NCI-H446 (cell line): ENCODE measurements around the gene TLCD3B.
"Not testable (repeated sequence)": the region's sequence is repeated elsewhere in the genome, so short reads cannot be mapped to it uniquely, and the experiment has no call there.

Source experiments
- DNase-seq, 2 experiments: peaks; one replicate each; lab custom pipeline; 2025; lab: John Stamatoyannopoulos, UW

Gene TLCD3B

DNA sequence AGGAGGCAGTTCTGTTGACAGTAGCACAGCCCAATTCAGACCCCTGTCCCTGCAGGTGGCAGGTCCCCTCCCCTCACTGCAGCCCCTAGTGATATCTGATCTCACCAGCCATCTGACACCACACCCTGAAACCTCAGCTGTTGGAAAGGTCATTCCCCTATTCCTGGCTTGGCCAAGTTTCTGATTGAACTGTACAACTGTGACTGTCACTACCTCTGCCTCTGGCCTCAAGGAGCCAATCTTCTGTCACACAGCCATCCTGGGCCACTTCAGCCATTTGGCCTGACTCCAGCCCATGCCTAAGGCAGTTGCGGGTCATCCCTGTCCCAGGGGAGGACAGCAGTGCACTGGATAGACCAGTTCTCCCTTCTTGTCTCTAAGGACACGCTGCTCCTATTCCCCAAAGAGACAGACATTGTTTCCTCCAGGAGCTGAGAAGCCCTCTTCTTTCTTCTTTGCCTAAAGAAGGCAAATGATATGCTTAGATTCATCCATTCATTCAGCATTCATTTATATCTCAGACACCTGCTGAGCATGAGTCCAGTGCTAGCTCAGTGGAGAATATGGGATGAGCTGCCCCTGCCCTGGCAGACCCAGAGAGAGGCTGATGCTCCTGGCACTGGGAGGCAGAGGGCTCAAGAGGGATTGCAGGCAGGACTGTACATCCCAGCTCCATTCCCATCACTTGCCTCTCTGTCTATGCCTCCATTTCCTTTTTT is 29.9 kb upstream of the TLCD3B start:
- no peak for DNase-seq

DNA sequence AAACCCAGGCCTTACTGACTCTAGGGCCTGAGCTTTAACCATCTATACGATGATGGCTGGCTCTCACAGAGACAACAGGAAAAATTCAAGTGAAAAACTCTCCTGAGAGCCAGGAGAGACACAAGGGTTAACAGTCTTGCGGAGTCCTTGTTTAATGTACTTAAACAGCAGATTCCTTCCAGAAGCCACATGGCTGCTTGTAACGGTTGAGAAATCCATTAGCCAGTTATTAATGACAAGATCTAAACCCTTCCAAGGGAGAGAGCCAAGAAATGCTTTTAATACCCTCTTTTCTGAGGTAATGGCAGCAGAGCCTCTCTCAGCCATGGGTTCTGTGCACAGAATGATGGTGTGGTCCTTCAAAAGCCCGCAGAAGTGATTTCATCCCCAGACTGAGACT is 29.3 kb upstream of the TLCD3B start:
- no peak for DNase-seq

DNA sequence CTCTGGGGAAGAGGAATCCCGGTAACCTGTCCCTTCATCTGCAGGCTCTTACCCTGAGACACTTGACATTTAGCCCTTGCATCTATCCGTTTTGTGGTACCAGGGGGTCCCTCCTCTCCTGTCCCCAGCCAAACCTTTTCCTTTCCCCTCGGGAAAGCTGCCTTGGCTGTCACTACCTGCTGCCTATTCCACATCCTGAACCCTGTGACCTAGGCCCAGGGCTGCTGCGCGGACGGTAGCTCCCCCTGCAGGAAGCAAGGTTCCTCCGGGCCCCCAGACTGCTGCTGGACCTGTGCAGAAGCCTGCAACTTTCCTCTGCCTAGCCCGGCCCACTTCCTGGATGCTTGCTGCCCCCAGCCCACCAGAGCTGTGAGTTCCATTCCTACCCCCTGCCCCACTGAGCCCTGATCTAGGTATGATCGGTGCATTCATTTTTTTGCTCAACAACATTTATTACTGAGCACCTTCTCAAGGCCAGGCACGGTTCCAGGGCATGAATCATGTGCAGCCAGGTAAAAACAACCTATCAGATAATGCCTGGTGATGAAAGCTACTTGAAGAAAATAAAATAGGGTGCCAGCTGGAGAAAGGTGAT is 24.0 kb upstream of the TLCD3B start:
- DNase-seq, result no peak

GRCh38 chr16:30054451-30054850 is 23.4 kb upstream of the TLCD3B start:
- no peak for DNase-seq

- no peak for DNase-seq
Measured at GRCh38 chr16:30053376-30054015, 22.4 kb upstream of the TLCD3B start.

DNA sequence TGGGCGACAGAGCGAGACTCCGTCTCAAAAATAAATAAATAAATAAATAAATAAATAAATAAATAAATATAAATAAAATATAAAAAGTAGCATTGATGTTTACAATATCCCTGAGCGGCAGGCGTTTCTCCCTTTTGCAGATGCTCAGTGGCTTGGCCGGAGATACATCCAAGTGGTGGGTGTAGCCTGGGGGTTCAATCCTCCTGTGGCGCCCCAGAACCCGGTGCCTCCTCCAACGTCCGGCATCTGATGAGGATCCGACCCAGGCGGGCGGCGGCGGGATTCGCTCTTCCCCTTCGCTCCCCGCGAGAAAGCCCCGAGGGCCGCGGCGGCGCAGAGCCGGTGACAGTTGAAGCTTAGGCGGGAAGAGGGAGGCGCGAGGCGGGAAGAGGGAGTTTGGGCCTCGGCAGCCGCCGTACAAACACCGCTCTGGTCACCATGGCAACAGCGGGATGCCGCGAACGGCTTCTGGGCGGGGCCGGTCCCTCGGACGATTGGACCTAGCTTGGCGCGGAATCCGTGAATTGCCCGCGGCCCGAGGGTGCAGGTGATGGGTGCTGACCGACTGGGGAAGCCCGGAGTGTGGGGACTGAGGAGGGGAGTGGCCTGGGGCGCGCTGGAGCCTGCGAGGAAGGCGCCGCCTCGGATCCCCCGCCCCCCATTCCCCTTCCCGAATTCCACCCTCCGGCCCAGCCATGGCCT is 21.8 kb upstream of the TLCD3B start:
- DNase-seq, result peak; percentile 63 to 90

GRCh38 chr16:30051518-30051917 is 20.4 kb upstream of the TLCD3B start:
- DNase-seq, result no peak

DNA sequence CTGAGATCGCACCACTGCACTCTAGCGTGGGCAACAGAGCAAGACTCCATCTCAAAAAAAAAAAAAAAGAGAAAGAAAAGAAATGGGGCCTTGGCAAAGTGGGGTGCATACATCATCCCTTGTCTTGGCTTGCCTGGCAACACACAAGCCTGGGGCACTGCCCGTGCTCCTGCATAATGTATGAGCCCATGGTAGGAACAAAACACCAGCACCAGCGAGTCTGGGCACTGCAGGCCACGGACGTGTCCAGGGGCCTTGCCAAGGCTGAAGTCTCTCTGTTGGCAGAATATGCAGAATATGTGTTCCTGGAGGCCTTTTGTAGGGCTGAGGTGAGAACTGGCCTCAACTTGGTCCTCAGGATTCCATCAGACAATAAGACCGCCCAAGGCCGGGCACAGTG is 18.8 kb upstream of the TLCD3B start:
- DNase-seq, result no peak

GRCh38 chr16:30046588-30046987 is 15.5 kb upstream of the TLCD3B start:
- no peak for DNase-seq

DNA sequence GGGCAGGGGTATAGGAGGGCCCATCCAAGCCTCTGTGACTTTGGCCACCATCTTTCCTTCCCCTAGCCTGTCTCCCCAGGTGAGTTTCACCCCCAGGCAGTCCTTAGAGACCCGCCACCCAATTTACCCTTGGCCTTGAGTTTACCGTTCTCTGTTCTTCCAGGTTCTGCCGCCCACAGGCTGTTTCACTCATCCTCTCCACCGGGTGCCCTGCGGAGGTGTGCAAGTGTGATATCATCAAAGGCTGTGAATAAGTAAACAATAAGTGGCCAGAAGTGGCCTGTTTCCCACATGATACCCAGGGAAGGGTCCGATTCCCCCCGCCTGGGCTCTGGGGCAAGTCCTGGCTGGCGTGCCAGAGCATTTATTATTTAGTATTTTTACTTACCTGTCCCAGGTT is 15.1 kb upstream of the TLCD3B start:
- DNase-seq, result no peak

- peak in 1 of 2 experiments; percentile 44 for DNase-seq
Measured at GRCh38 chr16:30041841-30042240, 10.8 kb upstream of the TLCD3B start.

GRCh38 chr16:30040690-30041089 is 9.6 kb upstream of the TLCD3B start:
- not testable (repeated sequence) for DNase-seq

GRCh38 chr16:30040221-30040620 is 9.2 kb upstream of the TLCD3B start:
- DNase-seq, result no peak

GRCh38 chr16:30033270-30033669 is 2.2 kb upstream of the TLCD3B start:
- no peak for DNase-seq

DNA sequence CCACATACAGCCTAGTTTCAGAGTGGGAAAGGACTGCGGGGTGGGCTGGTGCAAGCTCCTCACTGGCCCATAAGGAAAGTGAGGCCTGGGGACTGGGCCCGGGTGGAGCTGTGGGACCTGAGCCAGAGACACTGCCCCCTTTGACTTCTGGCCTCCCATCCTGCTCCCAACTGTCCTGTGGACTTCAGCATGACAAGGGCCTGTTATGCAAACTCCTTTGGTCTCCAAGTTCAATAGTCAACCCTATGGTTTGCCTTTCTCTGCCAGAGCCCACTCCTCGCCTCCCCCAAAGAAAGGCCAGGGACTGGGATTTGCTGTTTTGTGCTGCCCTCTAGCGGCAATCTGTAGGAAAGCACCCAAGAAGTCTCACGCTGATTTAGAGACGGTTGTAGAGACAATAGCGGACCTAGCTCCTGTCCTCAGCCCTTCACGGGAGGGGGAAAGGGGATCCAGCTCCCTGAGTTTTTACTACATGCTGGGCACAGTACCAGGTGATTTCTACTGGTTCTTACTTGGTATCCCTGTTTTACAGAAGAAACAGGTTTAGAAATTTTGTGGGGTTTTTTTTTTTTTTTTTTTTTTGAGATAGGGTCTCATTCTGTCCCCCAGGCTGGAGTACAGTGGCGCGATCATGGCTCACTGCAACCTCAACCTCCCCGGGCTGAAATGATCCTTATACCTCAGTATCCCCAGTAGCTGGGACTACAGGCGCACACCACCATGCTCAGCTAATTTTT is 1.2 kb upstream of the TLCD3B start:
- DNase-seq, result peak; percentile 74 to 87

GRCh38 chr16:30031477-30031918 is 427 bp upstream of the TLCD3B start:
- no peak for DNase-seq

- DNase-seq, result peak in 1 of 2 experiments; percentile 25
Measured at GRCh38 chr16:30030011-30030685, 923 bp downstream of the TLCD3B start.

DNA sequence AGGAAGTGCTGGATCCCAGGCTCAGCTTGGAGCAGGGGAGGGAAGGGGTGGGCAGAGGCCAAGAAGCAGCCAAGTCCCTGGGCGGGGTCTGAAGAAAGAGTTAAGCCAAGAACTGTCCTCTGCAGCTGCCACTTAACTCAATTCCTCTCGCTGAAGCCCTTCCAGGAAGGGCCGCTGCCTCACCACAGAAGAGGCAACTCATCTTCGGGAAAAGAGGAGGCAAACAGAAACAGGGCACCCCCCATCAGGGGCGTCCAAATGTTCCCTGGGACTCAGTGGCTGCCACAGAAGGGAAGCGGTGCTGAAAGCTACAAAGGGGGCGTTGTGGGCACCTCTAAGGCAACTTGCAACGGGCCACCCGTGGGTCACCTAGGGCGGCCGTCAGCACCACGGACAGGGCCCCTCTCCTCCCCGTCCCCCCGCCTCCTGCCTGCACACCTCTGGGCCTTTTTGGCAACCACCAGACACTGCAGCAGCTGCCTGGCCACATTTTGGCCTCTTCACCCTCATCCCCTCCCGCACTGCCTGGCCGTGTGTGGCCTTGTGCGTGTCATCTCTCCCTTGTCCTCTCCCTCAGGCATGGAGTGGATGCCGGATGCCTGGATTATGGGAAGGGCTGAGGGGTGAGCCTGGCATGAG is 2.5 kb downstream of the TLCD3B start:
- DNase-seq, result peak in 1 of 2 experiments; percentile 39

GRCh38 chr16:30027588-30028437 is 3.3 kb downstream of the TLCD3B start:
- no peak for DNase-seq

DNA sequence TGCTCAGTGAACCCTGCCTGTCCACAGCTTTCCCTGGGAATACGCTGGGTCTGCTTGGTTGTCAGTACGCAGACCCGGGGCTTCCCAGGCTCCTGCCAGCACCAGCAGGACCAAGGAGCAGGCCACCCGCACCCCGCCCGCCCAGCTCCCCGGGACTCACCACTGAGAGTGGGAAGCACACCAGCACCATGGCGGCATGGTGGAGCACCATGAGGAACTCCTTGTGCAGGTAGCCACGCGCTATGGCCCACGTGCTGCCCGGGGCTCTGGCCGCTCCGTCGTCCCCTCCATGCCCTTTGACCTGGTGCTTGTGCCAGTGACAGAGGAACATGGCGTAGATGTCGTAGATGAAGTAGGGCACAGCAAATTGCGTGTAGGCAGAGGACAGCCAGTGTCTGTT is 4.6 kb downstream of the TLCD3B start:
- DNase-seq, result no peak
